OCI-LY3 (cell line): ENCODE results near the gene ZNF883.

Source experiments
- H2AFZ ChIP-seq: fragments of 200-600, 300-600 bp; shearing (Covaris generic); 2 replicates; pipeline ENCODE4 v1.6.0; 2014; ENCODE audit warnings: antibody characterized with exemption, low read depth, low read length
- H3K27ac ChIP-seq: fragments of 200-600, 300-600 bp; sonication (generic); 2 replicates; pipeline ENCODE4 v1.5.1; 2014; ENCODE audit warnings: mild to moderate bottlenecking, low read length, moderate library complexity, mixed read lengths
- H3K27me3 ChIP-seq: fragments of 200-600, 300-600 bp; sonication (generic); 2 replicates; pipeline ENCODE4 v1.6.1; 2014; ENCODE audit warnings: low read depth, low read length, mixed read lengths
- H3K36me3 ChIP-seq: fragments of 200-600, 300-600 bp; sonication (generic); replicated peaks from 2 replicates; pipeline ENCODE3; 2014; ENCODE audit warnings: low read depth, low read length, mixed read lengths
- H3K4me1 ChIP-seq: fragments of 300-600, 200-600 bp; sonication (generic); 2 replicates; pipeline ENCODE4 v1.6.1; 2014; ENCODE audit warnings: low read length, mixed read lengths
- H3K4me2 ChIP-seq: fragments of 200-600, 300-600 bp; sonication (generic); 2 replicates; pipeline ENCODE4 v1.6.1; 2014; ENCODE audit warnings: low read length, mixed read lengths
- H3K4me3 ChIP-seq: fragments of 300-600, 200-600 bp; sonication (generic); 2 replicates; pipeline ENCODE4 v1.5.1; 2014; ENCODE audit warnings: antibody characterized with exemption, mild to moderate bottlenecking, low read length, moderate library complexity
- H3K79me2 ChIP-seq: fragments of 300-600, 200-600 bp; shearing (Covaris generic); 2 replicates; pipeline ENCODE4 v1.6.1; 2014; ENCODE audit warnings: mild to moderate bottlenecking, low read length, mixed read lengths
- H3K9ac ChIP-seq: fragments of 300-600, 200-600 bp; shearing (Covaris generic); 2 replicates; pipeline ENCODE4 v1.6.0; 2014; ENCODE audit warnings: mild to moderate bottlenecking, low read length, moderate library complexity
- H3K9me3 ChIP-seq: fragments of 200-600, 300-600 bp; shearing (Covaris generic); 2 replicates; pipeline ENCODE4 v1.6.1; 2014; ENCODE audit warnings: low read length, mixed read lengths; ENCODE audit not compliant: insufficient read depth
- H4K20me1 ChIP-seq: fragments of 200-600, 300-600 bp; sonication (generic); 2 replicates; pipeline ENCODE4 v1.6.1; 2016; ENCODE audit warnings: low read length, mixed read lengths; ENCODE audit not compliant: insufficient read depth
- EZH2phosphoT487 ChIP-seq: fragments of 200-600 bp; shearing (Covaris generic); IDR thresholded peaks from 2 replicates; pipeline ENCODE4 v1.6.1; 2018; ENCODE audit warnings: antibody characterized with exemption, mixed run types, low read depth
- TF ChIP-seq, protein P1 (sequence below): fragments of 200-600, 300-600 bp; sonication (generic); IDR thresholded peaks from 2 replicates; pipeline ENCODE4 v1.5.1; 2014; ENCODE audit warnings: antibody characterized with exemption, low read length, low read depth

The ZNF883 gene

DNA sequence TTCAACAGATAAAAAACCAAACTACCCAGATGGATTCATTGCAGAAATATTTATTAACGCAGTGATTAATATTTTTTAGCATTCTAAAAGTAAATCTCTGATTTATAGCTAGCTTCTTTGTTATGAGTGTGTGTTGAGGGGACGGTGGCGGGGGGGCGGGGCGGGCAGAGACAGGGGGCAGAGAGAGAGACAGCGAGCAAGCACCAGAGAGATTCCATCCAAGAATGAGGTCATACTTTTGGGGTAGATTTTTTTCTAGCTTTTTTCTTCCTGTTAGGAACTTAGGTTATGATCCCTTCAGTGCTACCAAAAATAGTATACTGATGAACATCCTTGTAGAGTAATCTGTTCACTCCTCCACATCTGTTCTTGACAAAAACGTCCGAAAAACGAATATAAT is 500 bp upstream of the ZNF883 start:
- Histone ChIP-seq H3K36me3 (no peaks in the 10 kb centered on the region), H3K9me3 (0 out of 2 replicates have a peak, but pooled peaks cover 8% of the 10 kb centered on the region), H2AFZ (no peak overlapping the region), H3K79me2 (no peaks in the 10 kb centered on the region), H3K27ac (no peak overlapping the region), H3K9ac (no peak overlapping the region), H4K20me1 (no peaks in the 10 kb centered on the region), H3K27me3 (no peaks in the 10 kb centered on the region), H3K4me1 (no peaks in the 10 kb centered on the region), H3K4me3 (no peak overlapping the region), H3K4me2 (no peak overlapping the region)
- TF ChIP-seq, protein P1, sequence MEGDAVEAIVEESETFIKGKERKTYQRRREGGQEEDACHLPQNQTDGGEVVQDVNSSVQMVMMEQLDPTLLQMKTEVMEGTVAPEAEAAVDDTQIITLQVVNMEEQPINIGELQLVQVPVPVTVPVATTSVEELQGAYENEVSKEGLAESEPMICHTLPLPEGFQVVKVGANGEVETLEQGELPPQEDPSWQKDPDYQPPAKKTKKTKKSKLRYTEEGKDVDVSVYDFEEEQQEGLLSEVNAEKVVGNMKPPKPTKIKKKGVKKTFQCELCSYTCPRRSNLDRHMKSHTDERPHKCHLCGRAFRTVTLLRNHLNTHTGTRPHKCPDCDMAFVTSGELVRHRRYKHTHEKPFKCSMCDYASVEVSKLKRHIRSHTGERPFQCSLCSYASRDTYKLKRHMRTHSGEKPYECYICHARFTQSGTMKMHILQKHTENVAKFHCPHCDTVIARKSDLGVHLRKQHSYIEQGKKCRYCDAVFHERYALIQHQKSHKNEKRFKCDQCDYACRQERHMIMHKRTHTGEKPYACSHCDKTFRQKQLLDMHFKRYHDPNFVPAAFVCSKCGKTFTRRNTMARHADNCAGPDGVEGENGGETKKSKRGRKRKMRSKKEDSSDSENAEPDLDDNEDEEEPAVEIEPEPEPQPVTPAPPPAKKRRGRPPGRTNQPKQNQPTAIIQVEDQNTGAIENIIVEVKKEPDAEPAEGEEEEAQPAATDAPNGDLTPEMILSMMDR = no peak
- TF ChIP-seq EZH2phosphoT487 = no peak

- Histone ChIP-seq H3K9ac (no peak overlapping the region), H3K36me3 (no peaks in the 10 kb centered on the region), H3K79me2 (no peaks in the 10 kb centered on the region), H3K4me1 (no peaks in the 10 kb centered on the region), H3K4me2 (no peak overlapping the region), H3K4me3 (no peak overlapping the region), H3K27me3 (no peaks in the 10 kb centered on the region), H3K27ac (no peak overlapping the region), H3K9me3 (peaks cover 18% of the 10 kb centered on the region), H2AFZ (no peak overlapping the region), H4K20me1 (no peaks in the 10 kb centered on the region)
- TF ChIP-seq EZH2phosphoT487 = no peak
- TF ChIP-seq, protein P1 = no peak
Observed at GRCh38 chr9:113005777-113006176, 6.2 kb downstream of the ZNF883 start.

GRCh38 chr9:112997236-112997941 is 14.6 kb downstream of the ZNF883 start:
- Histone ChIP-seq H3K4me3 (no peak overlapping the region), H3K27me3 (no peaks in the 10 kb centered on the region), H2AFZ (no peak overlapping the region), H3K9me3 (peaks cover 49% of the 10 kb centered on the region), H3K36me3 (peaks cover 8% of the 10 kb centered on the region), H3K9ac (no peak overlapping the region), H3K4me1 (no peaks in the 10 kb centered on the region), H4K20me1 (no peaks in the 10 kb centered on the region), H3K79me2 (no peaks in the 10 kb centered on the region), H3K4me2 (no peak overlapping the region), H3K27ac (no peak overlapping the region)
- TF ChIP-seq, protein P1 = no peak
- no peak for TF ChIP-seq EZH2phosphoT487

DNA sequence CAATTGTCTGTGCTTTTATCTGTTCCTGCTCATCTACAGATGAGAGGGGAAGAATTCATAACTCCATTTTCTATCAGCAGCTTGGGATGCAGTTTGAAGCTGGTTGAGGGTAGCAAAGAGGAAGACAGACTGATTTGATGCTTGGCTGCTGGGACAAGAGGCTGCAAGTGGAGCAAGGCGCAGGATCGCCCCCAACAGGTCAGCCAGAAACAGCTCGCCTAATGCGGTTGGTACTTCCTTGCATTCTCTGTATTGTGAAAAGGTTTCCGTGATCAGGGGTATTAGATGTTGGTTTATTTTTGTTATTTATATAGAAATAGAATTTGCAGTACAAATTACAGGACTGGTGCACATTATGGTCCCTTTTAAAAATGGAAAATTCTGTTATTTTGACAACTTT is 40.6 kb downstream of the ZNF883 start:
- Histone ChIP-seq H3K9me3 (no peaks in the 10 kb centered on the region), H4K20me1 (no peaks in the 10 kb centered on the region), H3K4me1 (no peaks in the 10 kb centered on the region)

More for the DNA sequence above, 40.6 kb downstream of the ZNF883 start:
- Histone ChIP-seq H3K36me3 (no peaks in the 10 kb centered on the region), H3K4me2 (no peak overlapping the region), H3K4me3 (no peak overlapping the region), H3K27me3 (no peaks in the 10 kb centered on the region), H3K27ac (no peak overlapping the region), H2AFZ (no peak overlapping the region), H3K9ac (no peak overlapping the region), H3K79me2 (no peaks in the 10 kb centered on the region)
- TF ChIP-seq EZH2phosphoT487 = no peak
- TF ChIP-seq, protein P1 = peak; percentile 47
